SK-N-SH treated with all-trans-retinoic acid at 6 μM for 48 hours (cell line): ENCODE data around the gene FARS2.

Experiments
- ATAC-seq: fragments of 200-7000 bp; cut with Tn5 transposase; 3 replicates; pipeline ENCODE4 v1.9.1; 2020; ENCODE audit warnings: mild to moderate bottlenecking, moderate library complexity
- ARNTL ChIP-seq: fragments of 450-650 bp; formaldehyde crosslinking; IDR thresholded peaks from 2 replicates; pipeline ENCODE4 v1.5.0; 2020; ENCODE audit warnings: low read depth, mild to moderate bottlenecking, moderate library complexity, borderline replicate concordance
- BACH2 ChIP-seq: fragments of 250-450 bp; sonication (Bioruptor Pico); IDR thresholded peaks from 2 replicates; pipeline ENCODE4 v1.9.0; 2021; ENCODE audit warnings: mild to moderate bottlenecking, borderline replicate concordance
- CSDC2 ChIP-seq: fragments of 250-450 bp; sonication (Bioruptor Pico); IDR thresholded peaks from 2 replicates; pipeline ENCODE4 v1.5.0; 2020; ENCODE audit warnings: mild to moderate bottlenecking, moderate library complexity
- ESRRG ChIP-seq: fragments of 250-450 bp; sonication (Bioruptor Pico); IDR thresholded peaks from 2 replicates; pipeline ENCODE4 v1.6.1; 2021; ENCODE audit warnings: mild to moderate bottlenecking
- GLIS3 ChIP-seq: fragments of 250-450 bp; sonication (Bioruptor Pico); IDR thresholded peaks from 2 replicates; pipeline ENCODE4 v1.5.0; 2020; ENCODE audit warnings: mild to moderate bottlenecking, moderate library complexity
- ISL1 ChIP-seq: fragments of 250-450 bp; sonication (Bioruptor Pico); IDR thresholded peaks from 2 replicates; pipeline ENCODE4 v2.1.2; 2022; ENCODE audit warnings: mild to moderate bottlenecking, moderate library complexity
- OSR1 ChIP-seq: fragments of 250-450 bp; sonication (Bioruptor Pico); IDR thresholded peaks from 2 replicates; pipeline ENCODE4 v1.8.0; 2022; ENCODE audit warnings: moderate library complexity, mild to moderate bottlenecking, inconsistent platforms
- PATZ1 ChIP-seq: fragments of 250-450 bp; sonication (Bioruptor Pico); IDR thresholded peaks from 2 replicates; pipeline ENCODE4 v1.8.0; 2020; ENCODE audit warnings: mild to moderate bottlenecking, moderate library complexity, borderline replicate concordance
- POU6F1 ChIP-seq: fragments of 250-450 bp; sonication (Bioruptor Pico); IDR thresholded peaks from 2 replicates; pipeline ENCODE4 v1.8.0; 2021; ENCODE audit warnings: low read depth, mild to moderate bottlenecking, moderate library complexity, borderline replicate concordance
- PPARA ChIP-seq: fragments of 250-450 bp; sonication (Bioruptor Pico); IDR thresholded peaks from 2 replicates; pipeline ENCODE4 v1.5.0; 2020; ENCODE audit warnings: mild to moderate bottlenecking, borderline replicate concordance
- RARB ChIP-seq: fragments of 250-450 bp; sonication (Bioruptor Pico); IDR thresholded peaks from 2 replicates; pipeline ENCODE4 v1.8.0; 2021; ENCODE audit warnings: mild to moderate bottlenecking, moderate library complexity
- SNAI2 ChIP-seq: fragments of 250-450 bp; sonication (Bioruptor Pico); IDR thresholded peaks from 2 replicates; pipeline ENCODE4 v1.5.0; 2020; ENCODE audit warnings: mild to moderate bottlenecking, moderate library complexity
- TCF4 ChIP-seq: fragments of 250-450 bp; sonication (Bioruptor Pico); IDR thresholded peaks from 2 replicates; pipeline ENCODE4 v1.8.0; 2021; ENCODE audit warnings: mild to moderate bottlenecking, moderate library complexity, borderline replicate concordance
- TOX ChIP-seq: fragments of 250-450 bp; sonication (Bioruptor Pico); IDR thresholded peaks from 2 replicates; pipeline ENCODE4 v1.8.0; 2021; ENCODE audit warnings: mild to moderate bottlenecking, moderate library complexity, borderline replicate concordance
- TSHZ2 ChIP-seq: fragments of 250-450 bp; sonication (Bioruptor Pico); IDR thresholded peaks from 2 replicates; pipeline ENCODE4 v1.5.0; 2020; ENCODE audit warnings: mild to moderate bottlenecking, moderate library complexity
- ZC3H10 ChIP-seq: fragments of 250-450 bp; sonication (Bioruptor Pico); IDR thresholded peaks from 2 replicates; pipeline ENCODE4 v1.5.1; 2021; ENCODE audit warnings: mild to moderate bottlenecking, moderate library complexity
- ZFP3 ChIP-seq: fragments of 250-450 bp; sonication (Bioruptor Pico); IDR thresholded peaks from 2 replicates; pipeline ENCODE4 v1.5.0; 2020; ENCODE audit warnings: mild to moderate bottlenecking, moderate library complexity
- ZFP30 ChIP-seq: fragments of 450-650 bp; formaldehyde crosslinking; IDR thresholded peaks from 2 replicates; pipeline ENCODE4 v1.5.0; 2022; ENCODE audit warnings: mild to moderate bottlenecking, moderate library complexity
- ZNF565 ChIP-seq: fragments of 450-650 bp; formaldehyde crosslinking; conservative IDR thresholded peaks from 2 replicates; pipeline ENCODE4 v1.5.0; 2020; ENCODE audit warnings: low read depth, mild to moderate bottlenecking, moderate library complexity
- ZNF70 ChIP-seq: fragments of 450-650 bp; formaldehyde crosslinking; IDR thresholded peaks from 2 replicates; pipeline ENCODE4 v1.5.0; 2020; ENCODE audit warnings: mild to moderate bottlenecking, moderate library complexity
- ZNF8 ChIP-seq: fragments of 450-650 bp; formaldehyde crosslinking; IDR thresholded peaks from 2 replicates; pipeline ENCODE4 v1.5.0; 2020; ENCODE audit warnings: mild to moderate bottlenecking, moderate library complexity

Gene FARS2

DNA sequence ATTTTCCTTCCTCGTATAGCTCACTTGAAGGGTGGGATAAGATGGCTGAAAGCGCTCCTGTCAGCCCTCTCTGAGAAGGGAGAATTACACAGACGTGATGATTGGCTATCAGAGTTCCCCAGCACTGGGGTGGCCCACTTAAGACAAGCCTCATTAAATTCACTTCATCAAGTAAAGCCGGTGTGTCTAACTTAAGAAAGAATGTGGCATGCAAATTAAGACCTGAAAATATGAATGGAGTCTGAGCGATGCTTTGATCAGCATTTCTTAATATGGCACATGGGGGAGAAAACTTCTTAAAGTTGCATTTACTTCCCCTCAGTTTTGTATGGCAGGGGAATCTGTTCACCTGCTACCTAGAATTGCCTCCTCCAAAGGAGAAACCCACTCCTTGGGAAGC is 369.3 kb downstream of the FARS2 start (continued):
- TF ChIP-seq ZNF70 (CRISPR knock-in tag) = no peak
- TF ChIP-seq ZNF8 (CRISPR knock-in tag) = no peak
- no peak for TF ChIP-seq ESRRG
- TF ChIP-seq GLIS3 = no peak
- no peak for TF ChIP-seq ZC3H10 (CRISPR knock-in tag)
- no peak for TF ChIP-seq ARNTL

GRCh38 chr6:5632348-5632935 is 371.1 kb downstream of the FARS2 start:
- no peak for ATAC-seq
- no peak for TF ChIP-seq ZNF565 (CRISPR knock-in tag)
- no peak for TF ChIP-seq TOX (CRISPR knock-in tag)
- TF ChIP-seq OSR1 (CRISPR knock-in tag) = no peak
- no peak for TF ChIP-seq BACH2 (CRISPR knock-in tag)
- TF ChIP-seq ZFP3 (CRISPR knock-in tag) = no peak
- no peak for TF ChIP-seq PPARA (CRISPR knock-in tag)
- TF ChIP-seq RARB = no peak
- no peak for TF ChIP-seq ZNF8 (CRISPR knock-in tag)
- no peak for TF ChIP-seq SNAI2 (CRISPR knock-in tag)
- TF ChIP-seq TSHZ2 (CRISPR knock-in tag) = no peak
- TF ChIP-seq ESRRG = no peak

- TF ChIP-seq ZFP30 (no peak), TSHZ2 (CRISPR knock-in tag) (no peak), ZFP3 (CRISPR knock-in tag) (no peak), PATZ1 (no peak), GLIS3 (no peak), TOX (CRISPR knock-in tag) (no peak), ISL1 (CRISPR knock-in tag) (no peak), TCF4 (CRISPR knock-in tag) (no peak), OSR1 (CRISPR knock-in tag) (no peak), ESRRG (no peak), CSDC2 (CRISPR knock-in tag) (no peak), PPARA (CRISPR knock-in tag) (no peak)
- no peak for ATAC-seq
These were observed 373.2 kb downstream of the FARS2 start for GRCh38 chr6:5634525-5634924.

- TF ChIP-seq ZNF565 (CRISPR knock-in tag) (no peak), OSR1 (CRISPR knock-in tag) (no peak), POU6F1 (CRISPR knock-in tag) (no peak), ZFP30 (no peak), ZNF8 (CRISPR knock-in tag) (no peak), ZFP3 (CRISPR knock-in tag) (no peak), RARB (no peak), GLIS3 (no peak), TOX (CRISPR knock-in tag) (no peak), TSHZ2 (CRISPR knock-in tag) (no peak), ESRRG (no peak), TCF4 (CRISPR knock-in tag) (no peak)
These were observed 375.1 kb downstream of the FARS2 start for GRCh38 chr6:5636210-5637030.

More at GRCh38 chr6:5636210-5637030, 375.1 kb downstream of the FARS2 start:
- no peak for ATAC-seq
